Measurements from ENCODE around the gene MRPL50. TPM values are rescaled to one million over a fixed set of nuclear protein-coding genes. Genes with fewer than 3 reads are reported as not detected.

The MRPL50 gene
- total RNA-seq, 1 experiment from 2014 or later = 20.0 TPM

DNA sequence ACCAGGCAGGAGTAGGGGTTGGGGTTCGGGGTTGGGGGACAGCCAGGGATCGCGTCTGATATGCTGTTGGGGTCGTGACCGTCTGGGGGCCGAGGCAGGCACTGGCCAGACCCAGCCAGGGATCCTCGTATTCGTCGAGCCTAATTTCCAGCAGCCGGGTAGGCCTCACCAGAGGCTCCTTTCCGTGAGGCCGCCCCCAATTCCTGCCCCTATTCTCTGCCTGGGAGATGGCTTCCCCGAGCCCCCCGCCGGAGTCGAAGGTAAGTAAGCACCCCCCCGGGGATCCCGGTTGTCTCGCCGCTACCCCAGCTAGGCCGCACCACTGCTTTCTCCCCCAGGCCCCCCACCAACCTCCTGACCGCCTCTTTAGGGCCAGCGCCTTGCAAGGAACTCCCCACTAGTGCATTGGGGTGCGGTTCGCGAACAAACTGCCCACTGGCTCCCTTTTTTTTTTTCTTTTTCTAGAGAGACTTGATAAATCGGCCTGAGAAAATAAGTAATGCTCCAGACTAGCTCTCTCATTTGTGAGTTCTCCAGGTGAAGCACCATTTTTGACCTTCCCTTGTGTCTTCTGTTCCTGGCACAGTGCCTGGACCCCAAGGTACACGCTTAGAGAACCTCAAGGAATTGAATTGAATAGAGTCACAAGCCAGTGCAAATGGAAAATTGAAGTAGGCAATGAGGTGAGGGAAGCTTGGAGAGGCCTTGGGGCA, 668 bp upstream of the MRPL50 start:
- peak overlapping the region; percentile 97 to 98 for H3K4me3 Mint-ChIP-seq
- Histone ChIP-seq H2BK20ac (ENCODE audit: low read depth, low read length, poor library complexity, severe bottlenecking) (no peak overlapping the region), H3K18ac (ENCODE audit: insufficient read length, low read depth, low read length) (no peak overlapping the region), H3K56ac (ENCODE audit: insufficient read length, low read depth, low read length) (no peak overlapping the region), H2BK15ac (ENCODE audit: low read depth, low read length) (no peak overlapping the region), H4K8ac (replicated peaks; ENCODE audit: insufficient read length, low read depth, low read length) (no peak overlapping the region), H3K9me3 (ENCODE audit: control insufficient read depth, low read depth, low read length) (no peaks in the 10 kb centered on the region), H3K14ac (ENCODE audit: insufficient read depth, low read length) (0 out of 2 replicates have a peak overlapping the region, but pooled peaks have one; percentile 39), H3T11ph (ENCODE audit: low read length) (no peak overlapping the region), H2BK12ac (ENCODE audit: insufficient read length, low read depth, low read length) (no peak overlapping the region), H3K27me3 (ENCODE audit: insufficient read depth, low read length) (no peaks in the 10 kb centered on the region), H3K4me2 (ENCODE audit: insufficient read depth, insufficient read length, low read length) (peak overlapping the region; percentile 60), H3K27ac (ENCODE audit: insufficient read length, low read depth, low read length) (no peak overlapping the region), H4K20me1 (ENCODE audit: control insufficient read depth, insufficient read depth, insufficient read length) (peaks cover 2% of the 10 kb centered on the region), H4K91ac (ENCODE audit: insufficient read length, low read depth, low read length) (no peak overlapping the region), H3K79me1 (ENCODE audit: insufficient read depth, low read depth, low read length, poor library complexity, severe bottlenecking) (peaks cover 9% of the 10 kb centered on the region), H2AFZ (ENCODE audit: low read length) (no peak overlapping the region), H4K5ac (ENCODE audit: insufficient read length, low read depth, low read length) (no peak overlapping the region), H2BK120ac (ENCODE audit: low read depth, low read length, poor library complexity, severe bottlenecking) (no peak overlapping the region), H3K4ac (ENCODE audit: low read depth, low read length) (no peak overlapping the region), H3K9ac (ENCODE audit: extremely low read depth, insufficient read length, low read length) (peak overlapping the region; percentile 59), H3K23ac (ENCODE audit: insufficient read length, low read depth, low read length) (no peak overlapping the region), H3K4me1 (ENCODE audit: insufficient read depth, low read length) (no peaks in the 10 kb centered on the region), H3K23me2 (ENCODE audit: insufficient read length, low read depth, low read length, poor library complexity, severe bottlenecking) (peaks cover 3% of the 10 kb centered on the region), H2BK5ac (ENCODE audit: insufficient read length, low read length) (no peak overlapping the region), H3K79me2 (ENCODE audit: insufficient read depth, low read length) (peaks cover 28% of the 10 kb centered on the region; the same call in 1 of the 2 replicates), H2AK5ac (ENCODE audit: insufficient read length, low read length) (no peak overlapping the region)
- DNase-seq = no peak
- no peaks in the 10 kb centered on the region for H3K27me3 Mint-ChIP-seq (ENCODE audit: low read depth)
- H3K27ac Mint-ChIP-seq = peak overlapping the region in 2 of 3 experiments; percentile 84 to 99; a peak in 5 of 7 replicates
- peaks cover 18 to 20% of the 10 kb centered on the region in 2 experiments for H3K4me1 Mint-ChIP-seq
- H3K9me3 Mint-ChIP-seq = peaks cover 18 to 30% of the 10 kb centered on the region in 2 experiments
- TF ChIP-seq, protein P1, sequence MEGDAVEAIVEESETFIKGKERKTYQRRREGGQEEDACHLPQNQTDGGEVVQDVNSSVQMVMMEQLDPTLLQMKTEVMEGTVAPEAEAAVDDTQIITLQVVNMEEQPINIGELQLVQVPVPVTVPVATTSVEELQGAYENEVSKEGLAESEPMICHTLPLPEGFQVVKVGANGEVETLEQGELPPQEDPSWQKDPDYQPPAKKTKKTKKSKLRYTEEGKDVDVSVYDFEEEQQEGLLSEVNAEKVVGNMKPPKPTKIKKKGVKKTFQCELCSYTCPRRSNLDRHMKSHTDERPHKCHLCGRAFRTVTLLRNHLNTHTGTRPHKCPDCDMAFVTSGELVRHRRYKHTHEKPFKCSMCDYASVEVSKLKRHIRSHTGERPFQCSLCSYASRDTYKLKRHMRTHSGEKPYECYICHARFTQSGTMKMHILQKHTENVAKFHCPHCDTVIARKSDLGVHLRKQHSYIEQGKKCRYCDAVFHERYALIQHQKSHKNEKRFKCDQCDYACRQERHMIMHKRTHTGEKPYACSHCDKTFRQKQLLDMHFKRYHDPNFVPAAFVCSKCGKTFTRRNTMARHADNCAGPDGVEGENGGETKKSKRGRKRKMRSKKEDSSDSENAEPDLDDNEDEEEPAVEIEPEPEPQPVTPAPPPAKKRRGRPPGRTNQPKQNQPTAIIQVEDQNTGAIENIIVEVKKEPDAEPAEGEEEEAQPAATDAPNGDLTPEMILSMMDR (conservative IDR thresholded peaks at IDR 0.05) = no peak
- no CpG with 5 or more reads among the region's 28 CpGs for WGBS (ENCODE audit: extremely low coverage, insufficient read length, low lambda C conversion rate)
- H3K36me3 Mint-ChIP-seq (ENCODE audit: insufficient read depth in 1 of 3, low read depth in 3 of 3) = peaks cover 67 to 75% (median 71%) of the 10 kb centered on the region in 3 experiments

All from H9 (cell line).